ENCODE data around the gene IFT20. TPM values are rescaled to one million over a fixed set of nuclear protein-coding genes. Genes with fewer than 3 reads are reported as not detected.

IFT20 gene
- total RNA-seq, 3 donors from 2014 or later, result 40.2 to 52.8 (median 47.2) TPM

- Histone ChIP-seq H3K27ac (no peak overlapping the region), H3K9me3 (no peaks in the 10 kb centered on the region), H3K4me3 (no peak overlapping the region), H3K27me3 (no peaks in the 10 kb centered on the region), H3K4me1 (no peaks in the 10 kb centered on the region), H3K36me3 (peaks cover 6% of the 10 kb centered on the region)
- TF ChIP-seq CTCF (IDR thresholded peaks at IDR 0.05), result no peak
- no peak for TF ChIP-seq POLR2AphosphoS5 (IDR thresholded peaks at IDR 0.05)
- TF ChIP-seq POLR2A (IDR thresholded peaks at IDR 0.05), result no peak
- no peak for DNase-seq (ENCODE audit: low spot score in 2 of 2)
- intact Hi-C loops (cut with DNase I; ENCODE audit: low total_unique reads), result no loop called here
These were observed 28.7 kb upstream of the IFT20 start for GRCh38 chr17:28363776-28364650.

DNA sequence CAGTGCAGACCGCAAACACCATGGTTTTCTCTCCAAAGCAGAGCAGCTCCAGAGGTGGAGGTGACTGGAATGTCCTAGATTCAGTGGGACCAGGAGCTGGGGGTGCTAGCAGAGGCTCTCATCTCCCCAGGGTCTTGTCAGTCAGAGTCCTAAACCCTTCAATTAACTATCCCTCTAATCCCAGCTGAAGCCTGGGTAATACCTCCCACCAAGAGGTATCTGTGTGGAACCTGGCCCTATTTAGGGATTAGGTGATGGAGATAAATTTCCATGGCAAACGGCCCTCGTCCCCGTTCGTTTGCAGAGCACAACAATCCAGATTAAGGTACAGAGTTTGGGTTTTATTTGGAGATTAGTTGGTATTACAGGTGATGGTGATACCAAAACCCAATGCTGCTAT lies 27.9 kb upstream of the IFT20 start:
- intact Hi-C loops (cut with DNase I; ENCODE audit: low total_unique reads), result no loop called here
- no peaks in the 10 kb centered on the region for H3K9me3 ChIP-seq
- no peaks in the 10 kb centered on the region for H3K27me3 ChIP-seq
- H3K4me1 ChIP-seq, result peaks cover 0 to 6% of the 10 kb centered on the region in 2 donors
- TF ChIP-seq POLR2AphosphoS5 (IDR thresholded peaks at IDR 0.05), result no peak
- TF ChIP-seq CTCF (IDR thresholded peaks at IDR 0.05), result no peak
- no peak for TF ChIP-seq POLR2A (IDR thresholded peaks at IDR 0.05)
- no peak overlapping the region for H3K27ac ChIP-seq
- H3K4me3 ChIP-seq, result no peak overlapping the region
- H3K36me3 ChIP-seq, result peaks cover 6% of the 10 kb centered on the region
- no peak for DNase-seq (ENCODE audit: low spot score in 2 of 2)

GRCh38 chr17:28357901-28358197 lies 22.6 kb upstream of the IFT20 start:
- H3K27ac ChIP-seq, result peak overlapping the region; percentile 90 to 91
- intact Hi-C loops (cut with DNase I; ENCODE audit: low total_unique reads), result no loop called here

GRCh38 chr17:28357061-28357900 lies 22.0 kb upstream of the IFT20 start, which contains the start of gene POLDIP2:
TSS of gene POLDIP2 (minus strand) at chr17:28357527. CDS start at chr17:28357448, 79 bp downstream.
- peak; percentile 94 to 95 for DNase-seq (ENCODE audit: low spot score in 2 of 2)
- H3K4me3 ChIP-seq, result peak within 1 kb of the TSS; percentile 87 to 100 (median 93)
- peak within 1 kb of the TSS; percentile 90 to 91 for H3K27ac ChIP-seq
- TF ChIP-seq POLR2A (IDR thresholded peaks at IDR 0.05) (peak; percentile 65), POLR2AphosphoS5 (IDR thresholded peaks at IDR 0.05) (peak; percentile 91 to 94 (median 93)), CTCF (IDR thresholded peaks at IDR 0.05) (no peak)
- intact Hi-C loops (cut with DNase I; ENCODE audit: low total_unique reads), result no loop called here
- peaks cover 6% of the 10 kb centered on the region for H3K36me3 ChIP-seq
- H3K9me3 ChIP-seq, result no peaks in the 10 kb centered on the region
- no peaks in the 10 kb centered on the region for H3K27me3 ChIP-seq
- peaks cover 0 to 19% of the 10 kb centered on the region in 2 donors for H3K4me1 ChIP-seq

More at GRCh38 chr17:28357901-28358197, 22.6 kb upstream of the IFT20 start:
- TF ChIP-seq CTCF (IDR thresholded peaks at IDR 0.05) (no peak), POLR2AphosphoS5 (IDR thresholded peaks at IDR 0.05) (no peak), POLR2A (IDR thresholded peaks at IDR 0.05) (no peak)
- Histone ChIP-seq H3K4me1 (peaks cover 0 to 19% of the 10 kb centered on the region in 2 donors), H3K27me3 (no peaks in the 10 kb centered on the region), H3K4me3 (peak overlapping the region; percentile 87 to 100 (median 93)), H3K36me3 (peaks cover 6% of the 10 kb centered on the region), H3K9me3 (no peaks in the 10 kb centered on the region)
- no peak for DNase-seq (ENCODE audit: low spot score in 2 of 2)
